GM12801 (cell line): ENCODE data around the gene ERCC5.

Source experiments
- CTCF ChIP-seq: IDR thresholded peaks from one replicate; pipeline ENCODE4 v1.5.1; 2011; ENCODE audit warnings: control low read depth; ENCODE audit not compliant: insufficient read length; ENCODE audit errors: extremely low read depth

Gene ERCC5

GRCh38 chr13:102907016-102907756 is 61.4 kb downstream of the ERCC5 start:
- TF ChIP-seq CTCF: no peak

GRCh38 chr13:102907886-102908515 is 62.2 kb downstream of the ERCC5 start:
- TF ChIP-seq CTCF: no peak

GRCh38 chr13:102909971-102910370 is 64.1 kb downstream of the ERCC5 start:
- no peak for TF ChIP-seq CTCF

- TF ChIP-seq CTCF: no peak
These were observed 65.5 kb downstream of the ERCC5 start for GRCh38 chr13:102911336-102911735.

GRCh38 chr13:102912599-102912998 is 66.8 kb downstream of the ERCC5 start:
- TF ChIP-seq CTCF: no peak

- TF ChIP-seq CTCF: no peak
These were observed 68.1 kb downstream of the ERCC5 start for GRCh38 chr13:102913914-102914313.

- TF ChIP-seq CTCF: no peak
These were observed 68.6 kb downstream of the ERCC5 start for GRCh38 chr13:102914339-102914930.
